ENCODE results near the gene ID4. TPM values are rescaled to one million over a fixed set of nuclear protein-coding genes. Genes with fewer than 3 reads are reported as not detected.

The ID4 gene, protein sequence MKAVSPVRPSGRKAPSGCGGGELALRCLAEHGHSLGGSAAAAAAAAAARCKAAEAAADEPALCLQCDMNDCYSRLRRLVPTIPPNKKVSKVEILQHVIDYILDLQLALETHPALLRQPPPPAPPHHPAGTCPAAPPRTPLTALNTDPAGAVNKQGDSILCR
- polyA plus RNA-seq (2011; rRNA removed) (2.2 and 3.1 TPM in 2 replicates), polyA minus RNA-seq (2011; rRNA and poly(A)+ RNA removed) (1.5 and 2.5 TPM in 2 replicates)

DNA sequence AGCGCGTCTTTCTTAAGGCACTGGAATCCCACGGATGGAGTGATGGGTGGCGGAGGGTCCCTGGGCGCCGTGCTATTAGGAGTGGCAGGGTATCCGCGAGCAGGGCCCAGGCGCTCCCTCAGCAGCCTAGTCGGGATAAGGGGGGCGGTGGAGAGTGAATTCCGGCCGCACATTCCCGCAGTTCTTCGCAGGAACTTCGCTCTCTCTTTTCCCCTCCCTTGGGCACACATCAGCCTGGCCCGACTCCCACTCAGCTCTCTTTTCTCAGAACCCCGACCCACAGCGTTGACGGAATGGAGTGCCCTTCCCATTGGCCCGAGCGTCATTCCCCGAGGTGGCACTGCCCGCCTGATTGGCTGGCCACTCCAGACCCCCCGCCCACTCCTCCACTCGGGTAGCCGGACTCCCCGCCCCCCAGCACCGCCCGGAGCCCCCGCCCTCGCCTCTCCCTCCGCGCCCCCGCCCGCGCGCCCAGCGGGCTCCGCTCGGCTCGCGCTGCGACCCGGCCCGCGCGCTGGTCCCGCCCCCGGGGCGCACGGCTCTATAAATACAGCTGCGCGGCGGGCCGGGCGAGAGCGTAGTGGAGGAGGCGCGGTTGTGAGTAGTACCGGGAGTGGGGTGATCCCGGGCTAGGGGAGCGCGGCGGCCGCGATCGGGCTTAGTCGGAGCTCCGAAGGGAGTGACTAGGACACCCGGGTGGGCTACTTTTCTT lies at the start of gene ID4:
TSS of gene ID4 (plus strand) at position 572 of the 712 bp plus-strand sequence. CDS start 385 bp downstream, outside the sequence.
- H3K36me3 ChIP-seq (ENCODE audit: control insufficient read depth, insufficient read depth, low read length): no peaks in the 10 kb centered on the region
- CTCF ChIA-PET: interaction anchor here (0.7 to 1.2 kb wide), 3 partner anchors 11 to 33 kb away, joined by 3 read pairs; no protein-coding TSS in a partner anchor
- POLR2A ChIA-PET: interaction anchor here (0.6 to 1.0 kb wide), 4 partner anchors 11 to 610 kb away, joined by 3 to 8 read pairs (median 4); no protein-coding TSS in a partner anchor
- TF ChIP-seq, protein P1, sequence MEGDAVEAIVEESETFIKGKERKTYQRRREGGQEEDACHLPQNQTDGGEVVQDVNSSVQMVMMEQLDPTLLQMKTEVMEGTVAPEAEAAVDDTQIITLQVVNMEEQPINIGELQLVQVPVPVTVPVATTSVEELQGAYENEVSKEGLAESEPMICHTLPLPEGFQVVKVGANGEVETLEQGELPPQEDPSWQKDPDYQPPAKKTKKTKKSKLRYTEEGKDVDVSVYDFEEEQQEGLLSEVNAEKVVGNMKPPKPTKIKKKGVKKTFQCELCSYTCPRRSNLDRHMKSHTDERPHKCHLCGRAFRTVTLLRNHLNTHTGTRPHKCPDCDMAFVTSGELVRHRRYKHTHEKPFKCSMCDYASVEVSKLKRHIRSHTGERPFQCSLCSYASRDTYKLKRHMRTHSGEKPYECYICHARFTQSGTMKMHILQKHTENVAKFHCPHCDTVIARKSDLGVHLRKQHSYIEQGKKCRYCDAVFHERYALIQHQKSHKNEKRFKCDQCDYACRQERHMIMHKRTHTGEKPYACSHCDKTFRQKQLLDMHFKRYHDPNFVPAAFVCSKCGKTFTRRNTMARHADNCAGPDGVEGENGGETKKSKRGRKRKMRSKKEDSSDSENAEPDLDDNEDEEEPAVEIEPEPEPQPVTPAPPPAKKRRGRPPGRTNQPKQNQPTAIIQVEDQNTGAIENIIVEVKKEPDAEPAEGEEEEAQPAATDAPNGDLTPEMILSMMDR (IDR thresholded peaks at IDR 0.05; ENCODE audit: insufficient read depth, low read depth, low read length): no peak
- H3K4me3 ChIP-seq (ENCODE audit: low read depth, low read length): peak within 1 kb of the TSS; percentile 73
- DNase-seq (ENCODE audit: low read depth): peak; percentile 74
- H3K27me3 ChIP-seq (ENCODE audit: control insufficient read depth, insufficient read depth, low read length): no peaks in the 10 kb centered on the region; the same call in 1 of the 2 replicates

DNA sequence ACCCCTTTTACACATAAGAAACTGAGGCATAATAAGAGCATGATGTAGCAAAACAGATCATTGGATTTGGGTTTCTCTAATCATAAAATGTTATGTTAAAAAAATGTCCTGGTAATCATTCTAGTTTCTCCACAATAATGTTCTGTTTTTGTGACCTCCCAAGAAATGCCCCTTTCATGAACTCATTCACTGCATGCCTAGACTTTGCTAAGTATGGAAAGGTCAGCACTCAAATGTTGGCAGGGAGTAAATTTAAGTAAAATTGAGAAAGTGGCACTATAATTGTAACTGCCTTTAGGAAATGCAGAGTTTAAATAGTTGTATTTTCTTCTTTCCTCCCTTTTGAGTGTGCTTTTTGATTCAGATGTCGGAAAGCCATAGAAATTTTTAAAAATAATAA lies 48.5 kb upstream of the ID4 start:
- Histone ChIP-seq H3K36me3 (ENCODE audit: control insufficient read depth, insufficient read depth, low read length) (no peaks in the 10 kb centered on the region), H3K27me3 (ENCODE audit: control insufficient read depth, insufficient read depth, low read length) (no peaks in the 10 kb centered on the region), H3K4me3 (ENCODE audit: low read depth, low read length) (no peak overlapping the region)
- TF ChIP-seq, protein P1 (IDR thresholded peaks at IDR 0.05; ENCODE audit: insufficient read depth, low read depth, low read length): no peak
- no peak for DNase-seq (ENCODE audit: low read depth)
- ChIA-PET POLR2A (no interaction called here), CTCF (no interaction called here)

DNA sequence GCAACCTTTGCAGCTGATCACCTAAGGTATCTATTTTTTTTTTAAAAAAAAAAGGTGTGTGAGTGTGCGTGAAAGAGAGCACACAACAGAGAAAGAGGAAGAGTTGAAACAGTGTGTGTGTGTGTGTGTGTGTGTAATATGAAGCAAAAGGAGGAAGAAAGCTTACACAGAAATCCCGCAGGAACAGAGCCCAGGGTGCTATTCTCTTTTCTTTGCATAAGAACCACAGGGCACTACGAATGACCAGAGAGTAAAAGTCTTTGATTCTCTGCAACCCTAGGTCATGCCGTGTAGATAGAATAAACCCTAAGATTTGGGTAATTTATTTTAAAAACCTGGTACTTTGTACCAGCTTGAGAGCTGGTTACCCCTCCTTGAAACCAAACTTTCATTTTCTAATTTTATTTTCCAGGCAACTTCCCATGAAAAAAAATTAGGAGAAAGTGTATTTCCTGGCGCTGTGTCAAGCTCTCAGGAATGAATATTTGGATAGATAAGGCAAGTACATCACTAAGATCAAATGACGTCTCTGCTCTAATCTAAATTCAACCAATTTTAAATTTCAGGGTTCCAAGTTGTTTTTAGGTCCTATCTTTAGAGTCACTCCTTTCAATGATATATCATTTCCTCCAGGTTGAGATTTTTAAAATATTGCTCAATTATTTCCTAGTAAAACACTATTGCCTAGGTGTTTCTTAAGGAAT lies 47.9 kb upstream of the ID4 start:
- no peak for DNase-seq (ENCODE audit: low read depth)
- Histone ChIP-seq H3K4me3 (ENCODE audit: low read depth, low read length) (no peak overlapping the region), H3K36me3 (ENCODE audit: control insufficient read depth, insufficient read depth, low read length) (no peaks in the 10 kb centered on the region), H3K27me3 (ENCODE audit: control insufficient read depth, insufficient read depth, low read length) (no peaks in the 10 kb centered on the region)
- TF ChIP-seq, protein P1 (IDR thresholded peaks at IDR 0.05; ENCODE audit: insufficient read depth, low read depth, low read length): no peak
- CTCF ChIA-PET: interaction anchor here (1.7 kb wide), 1 partner anchor 7 kb away, joined by 4 read pairs; no protein-coding TSS in a partner anchor
- POLR2A ChIA-PET: no interaction called here

DNA sequence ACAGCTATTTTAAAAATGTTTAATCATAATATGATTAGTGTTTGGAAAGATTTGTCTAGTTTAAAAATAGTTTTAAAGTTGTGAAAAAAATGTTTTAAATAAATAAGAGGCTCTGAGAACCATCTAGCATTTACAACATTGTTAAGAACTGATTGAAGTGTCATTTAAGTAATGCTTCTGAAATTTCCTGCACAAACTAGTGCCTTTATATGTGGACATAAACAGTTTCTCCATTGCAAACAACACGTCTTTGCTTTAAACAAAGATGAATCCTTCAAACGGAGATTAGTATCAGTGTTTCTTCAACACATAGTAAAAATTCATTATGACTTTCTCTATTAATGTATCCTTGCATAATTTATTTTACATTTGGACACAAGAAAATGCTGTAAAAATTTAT lies 45.9 kb upstream of the ID4 start:
- ChIA-PET CTCF (interaction anchor here (1.7 kb wide), 1 partner anchor 9 kb away, joined by 4 read pairs; no protein-coding TSS in a partner anchor), POLR2A (no interaction called here)
- Histone ChIP-seq H3K27me3 (ENCODE audit: control insufficient read depth, insufficient read depth, low read length) (no peaks in the 10 kb centered on the region), H3K4me3 (ENCODE audit: low read depth, low read length) (no peak overlapping the region), H3K36me3 (ENCODE audit: control insufficient read depth, insufficient read depth, low read length) (no peaks in the 10 kb centered on the region)
- DNase-seq (ENCODE audit: low read depth): no peak
- TF ChIP-seq, protein P1 (IDR thresholded peaks at IDR 0.05; ENCODE audit: insufficient read depth, low read depth, low read length): no peak

DNA sequence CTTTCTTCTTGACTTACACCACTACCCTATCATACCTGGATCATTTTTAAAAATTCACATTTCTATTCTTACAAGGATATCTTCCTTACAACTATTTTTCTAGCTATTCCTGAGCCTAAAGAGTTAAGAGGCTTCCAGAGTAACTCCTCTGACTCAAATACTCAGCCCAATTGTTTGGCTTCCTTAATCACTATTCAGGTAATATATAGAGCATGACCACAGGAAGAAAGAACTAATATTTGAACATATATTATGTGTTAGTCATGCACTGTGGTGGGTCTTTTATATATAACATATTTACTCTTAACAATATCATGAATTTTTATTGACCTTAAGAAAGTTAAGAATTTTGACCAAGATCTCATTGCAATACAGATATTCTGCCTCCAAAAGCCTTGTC lies 42.0 kb upstream of the ID4 start:
- ChIA-PET CTCF (no interaction called here), POLR2A (no interaction called here)
- TF ChIP-seq, protein P1 (IDR thresholded peaks at IDR 0.05; ENCODE audit: insufficient read depth, low read depth, low read length): no peak
- no peaks in the 10 kb centered on the region for H3K36me3 ChIP-seq (ENCODE audit: control insufficient read depth, insufficient read depth, low read length)
- no peaks in the 10 kb centered on the region for H3K27me3 ChIP-seq (ENCODE audit: control insufficient read depth, insufficient read depth, low read length)
- no peak overlapping the region for H3K4me3 ChIP-seq (ENCODE audit: low read depth, low read length)
- no peak for DNase-seq (ENCODE audit: low read depth)
